ENCODE data around the gene ADAM17.

- TF ChIP-seq CTCF (IDR thresholded peaks at IDR 0.05) (no peak), EP300 (IDR thresholded peaks at IDR 0.05) (no peak)
Observed at GRCh38 chr2:9527995-9528787, 27.4 kb downstream of the ADAM17 start.
